DMS114 treated with DMSO at 0.1 percent for 48 hours (cell line): Measurements from ENCODE around the gene MAP7D1.
"Not testable (repeated sequence)": the region's sequence is repeated elsewhere in the genome, so short reads cannot be mapped to it uniquely, and the experiment has no call there.

Experiments used
- DNase-seq: peaks from one replicate; lab custom pipeline; 2025; ENCODE audit not compliant: unreplicated experiment; lab: John Stamatoyannopoulos, UW

MAP7D1 gene

GRCh38 chr1:36151134-36151844 is 4.7 kb upstream of the MAP7D1 start:
- DNase-seq = no peak

- DNase-seq = no peak
Observed at GRCh38 chr1:36151845-36152203, 4.1 kb upstream of the MAP7D1 start.

GRCh38 chr1:36153476-36153875 is 2.5 kb upstream of the MAP7D1 start:
- no peak for DNase-seq

GRCh38 chr1:36154335-36154734 is 1.6 kb upstream of the MAP7D1 start:
- DNase-seq = no peak

- DNase-seq = no peak
Observed at GRCh38 chr1:36154765-36155407, 1.1 kb upstream of the MAP7D1 start.

GRCh38 chr1:36156329-36157114 is 562 bp downstream of the MAP7D1 start:
- DNase-seq = peak; percentile 22

GRCh38 chr1:36157115-36157903 is 1.3 kb downstream of the MAP7D1 start:
- DNase-seq = no peak

- no peak for DNase-seq
Observed at GRCh38 chr1:36157973-36158826, 2.2 kb downstream of the MAP7D1 start.

GRCh38 chr1:36158827-36159252 is 2.9 kb downstream of the MAP7D1 start:
- DNase-seq = not testable (repeated sequence)

GRCh38 chr1:36159614-36160387 is 3.8 kb downstream of the MAP7D1 start:
- DNase-seq = no peak

GRCh38 chr1:36160388-36160948 is 4.5 kb downstream of the MAP7D1 start:
- no peak for DNase-seq

GRCh38 chr1:36160949-36161485 is 5.1 kb downstream of the MAP7D1 start:
- DNase-seq = peak; percentile 41

GRCh38 chr1:36161641-36162531 is 5.9 kb downstream of the MAP7D1 start:
- DNase-seq = no peak

GRCh38 chr1:36162680-36163239 is 6.8 kb downstream of the MAP7D1 start:
- DNase-seq = no peak

GRCh38 chr1:36163426-36163825 is 7.5 kb downstream of the MAP7D1 start:
- no peak for DNase-seq

GRCh38 chr1:36164361-36164760 is 8.4 kb downstream of the MAP7D1 start:
- DNase-seq = no peak

- no peak for DNase-seq
Observed at GRCh38 chr1:36165145-36165544, 9.2 kb downstream of the MAP7D1 start.

GRCh38 chr1:36166136-36166535 is 10.2 kb downstream of the MAP7D1 start:
- DNase-seq = no peak
